Measurements from ENCODE around the gene PI16.

DNA sequence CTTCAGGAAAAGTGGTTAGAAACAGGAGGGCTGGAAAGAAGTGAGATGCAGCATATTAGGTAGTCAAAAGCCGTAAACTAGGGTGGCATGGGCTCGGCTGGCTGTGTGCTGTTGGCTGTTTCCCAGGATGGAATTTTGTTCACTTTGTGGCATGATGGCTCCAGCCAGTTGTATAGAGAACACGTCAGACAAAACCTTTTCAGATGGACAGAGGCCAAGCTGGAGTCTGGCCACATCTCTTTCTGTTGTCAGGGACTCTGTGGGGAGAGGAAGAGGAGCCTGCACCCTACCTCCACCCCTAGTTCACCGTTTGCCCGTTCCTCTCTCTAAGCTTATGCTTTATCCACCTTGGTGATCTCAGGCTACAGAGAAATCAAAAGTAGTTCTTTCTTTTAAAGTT lies 46.8 kb upstream of the PI16 start:
- no peak for TF ChIP-seq CTCF (IDR thresholded peaks at IDR 0.05)
- TF ChIP-seq POLR2A (IDR thresholded peaks at IDR 0.05), result no peak
- no peak for TF ChIP-seq POLR2AphosphoS5 (IDR thresholded peaks at IDR 0.05)
